Measurements from ENCODE around the gene USF1. TPM values are rescaled to one million over a fixed set of nuclear protein-coding genes. Genes with fewer than 3 reads are reported as not detected.
A peak's percentile ranks its signal among the peaks of the same experiment; 100 is the strongest.

Gene USF1
- total RNA-seq, 1 experiment from 2014 or later: 57.9 TPM

DNA sequence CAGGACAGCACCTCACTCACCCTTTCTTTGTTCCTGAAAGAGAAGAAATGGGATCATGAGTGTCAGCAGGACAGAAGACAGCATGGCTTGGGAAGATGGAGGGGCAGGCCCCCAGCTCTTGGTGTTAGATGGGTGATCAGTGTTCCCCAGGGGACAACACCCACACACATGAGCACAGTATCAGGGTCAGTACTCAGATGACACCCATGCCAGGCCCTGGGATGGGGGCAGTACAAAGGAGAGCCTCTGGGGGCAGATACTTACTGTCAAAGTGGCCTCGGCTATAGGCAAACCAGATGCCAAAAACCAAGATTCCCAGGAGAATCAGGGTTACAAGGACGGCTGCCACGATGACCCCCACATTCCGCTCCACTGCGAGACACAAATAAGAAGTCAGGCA is 46.4 kb downstream of the USF1 start:
- Histone ChIP-seq H3K4me3 (ENCODE audit: low read depth, low read length, poor library complexity, severe bottlenecking) (no peak overlapping the region), H3K4me1 (ENCODE audit: insufficient read depth, low read length, poor library complexity, severe bottlenecking) (no peaks in the 10 kb centered on the region), H3K36me3 (ENCODE audit: insufficient read depth, low read length, poor library complexity, severe bottlenecking) (no peaks in the 10 kb centered on the region), H3K27me3 (replicated peaks; ENCODE audit: insufficient read depth, low read depth, low read length, poor library complexity) (no peaks in the 10 kb centered on the region), H3K9me3 (ENCODE audit: low read depth, low read length, poor library complexity, severe bottlenecking) (no peaks in the 10 kb centered on the region), H3K27ac (ENCODE audit: low read depth, low read length, poor library complexity, severe bottlenecking) (no peak overlapping the region)
- no peak for TF ChIP-seq EZH2 (IDR thresholded peaks at IDR 0.05; ENCODE audit: borderline replicate concordance, low read depth, low read length, poor library complexity, severe bottlenecking)
- TF ChIP-seq, protein P1, sequence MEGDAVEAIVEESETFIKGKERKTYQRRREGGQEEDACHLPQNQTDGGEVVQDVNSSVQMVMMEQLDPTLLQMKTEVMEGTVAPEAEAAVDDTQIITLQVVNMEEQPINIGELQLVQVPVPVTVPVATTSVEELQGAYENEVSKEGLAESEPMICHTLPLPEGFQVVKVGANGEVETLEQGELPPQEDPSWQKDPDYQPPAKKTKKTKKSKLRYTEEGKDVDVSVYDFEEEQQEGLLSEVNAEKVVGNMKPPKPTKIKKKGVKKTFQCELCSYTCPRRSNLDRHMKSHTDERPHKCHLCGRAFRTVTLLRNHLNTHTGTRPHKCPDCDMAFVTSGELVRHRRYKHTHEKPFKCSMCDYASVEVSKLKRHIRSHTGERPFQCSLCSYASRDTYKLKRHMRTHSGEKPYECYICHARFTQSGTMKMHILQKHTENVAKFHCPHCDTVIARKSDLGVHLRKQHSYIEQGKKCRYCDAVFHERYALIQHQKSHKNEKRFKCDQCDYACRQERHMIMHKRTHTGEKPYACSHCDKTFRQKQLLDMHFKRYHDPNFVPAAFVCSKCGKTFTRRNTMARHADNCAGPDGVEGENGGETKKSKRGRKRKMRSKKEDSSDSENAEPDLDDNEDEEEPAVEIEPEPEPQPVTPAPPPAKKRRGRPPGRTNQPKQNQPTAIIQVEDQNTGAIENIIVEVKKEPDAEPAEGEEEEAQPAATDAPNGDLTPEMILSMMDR (conservative IDR thresholded peaks at IDR 0.05; ENCODE audit: low read depth, low read length): no peak
- ChIA-PET CTCF (no interaction called here), POLR2A (ENCODE audit: low non-redundant PET) (no interaction called here)
- DNase-seq (ENCODE audit: low spot score): no peak
- BruUV-seq (replicated peaks): no TSS peak
- intact Hi-C loops (cut with micrococcal nuclease; ENCODE audit: unreplicated experiment): loop anchor here (10.0 kb wide), 1 partner anchor 375 kb away; no protein-coding TSS in a partner anchor

DNA sequence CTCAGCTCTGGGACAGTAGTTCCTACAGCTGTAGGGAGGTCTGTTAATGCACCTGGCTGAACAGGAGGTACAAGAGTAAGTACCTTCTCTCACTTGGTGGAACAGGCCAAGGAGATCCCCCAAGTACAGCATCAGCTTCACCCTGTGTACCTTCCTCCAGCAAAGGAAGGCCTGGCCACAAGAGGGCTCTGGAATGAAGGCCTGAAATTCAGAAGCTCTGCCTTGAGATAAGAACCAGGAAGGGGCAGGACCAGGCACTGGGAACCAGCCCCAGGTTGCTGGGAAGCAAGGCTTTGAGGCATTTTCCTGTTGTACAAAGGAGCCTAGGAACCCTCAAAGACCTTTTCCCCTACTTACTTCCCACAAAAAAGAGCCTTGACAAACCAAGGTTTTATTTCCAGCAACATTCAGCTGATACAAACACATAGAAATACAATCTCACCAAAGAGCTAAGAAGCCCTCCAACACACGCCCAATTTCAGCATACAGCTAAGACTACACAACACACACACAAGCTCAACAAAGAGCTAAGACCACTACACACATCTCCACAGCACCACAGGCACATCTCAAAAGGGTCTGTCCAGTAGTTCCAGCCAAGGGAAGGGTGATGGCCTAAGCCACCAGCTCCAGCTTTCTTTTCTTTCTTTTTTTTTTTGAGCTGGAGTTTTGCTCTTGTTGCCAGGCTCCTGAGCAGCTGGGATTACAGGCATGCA is 48.3 kb downstream of the USF1 start:
- H3K4me3 ChIP-seq (ENCODE audit: low read depth, low read length, poor library complexity, severe bottlenecking): no peak overlapping the region
- DNase-seq (ENCODE audit: low spot score): peak; percentile 70
- TF ChIP-seq, protein P1 (conservative IDR thresholded peaks at IDR 0.05; ENCODE audit: low read depth, low read length): peak; percentile 67
- TF ChIP-seq EZH2 (IDR thresholded peaks at IDR 0.05; ENCODE audit: borderline replicate concordance, low read depth, low read length, poor library complexity, severe bottlenecking): no peak
- intact Hi-C loops (cut with micrococcal nuclease; ENCODE audit: unreplicated experiment): loop anchor here (1.0 to 10.0 kb wide), 3 partner anchors 100 to 377 kb away; no protein-coding TSS in a partner anchor
- no TSS peak for BruUV-seq (replicated peaks)
- CTCF ChIA-PET: interaction anchor here (0.5 to 1.2 kb wide), 9 partner anchors 9 to 679 kb away, joined by 3 to 17 read pairs (median 4); partner anchors contain the start of gene KLHDC9
- H3K27me3 ChIP-seq (replicated peaks; ENCODE audit: insufficient read depth, low read depth, low read length, poor library complexity): no peaks in the 10 kb centered on the region
- no peaks in the 10 kb centered on the region for H3K9me3 ChIP-seq (ENCODE audit: low read depth, low read length, poor library complexity, severe bottlenecking)
- POLR2A ChIA-PET (ENCODE audit: low non-redundant PET): no interaction called here
- H3K36me3 ChIP-seq (ENCODE audit: insufficient read depth, low read length, poor library complexity, severe bottlenecking): no peaks in the 10 kb centered on the region
- H3K4me1 ChIP-seq (ENCODE audit: insufficient read depth, low read length, poor library complexity, severe bottlenecking): no peaks in the 10 kb centered on the region
- H3K27ac ChIP-seq (ENCODE audit: low read depth, low read length, poor library complexity, severe bottlenecking): no peak overlapping the region

DNA sequence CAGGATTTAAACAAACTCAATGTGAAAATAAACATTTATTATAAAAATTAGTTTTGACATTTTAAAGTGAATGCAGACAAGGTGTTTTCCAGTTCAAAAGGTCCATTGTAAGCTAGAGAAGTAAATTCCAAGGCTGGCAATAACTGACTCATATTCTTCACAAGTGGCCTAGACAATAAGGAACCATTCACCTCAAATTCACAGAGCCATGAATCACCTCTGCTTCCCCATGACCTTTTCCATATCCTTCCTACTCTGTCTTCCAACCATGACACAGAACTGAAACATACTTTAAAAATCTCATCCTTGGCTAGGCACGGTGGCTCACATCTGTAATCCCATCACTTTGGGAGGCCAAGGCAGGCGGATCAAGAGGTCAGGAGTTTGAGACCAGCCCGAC is 49.6 kb downstream of the USF1 start:
- Histone ChIP-seq H3K4me3 (ENCODE audit: low read depth, low read length, poor library complexity, severe bottlenecking) (no peak overlapping the region), H3K4me1 (ENCODE audit: insufficient read depth, low read length, poor library complexity, severe bottlenecking) (no peaks in the 10 kb centered on the region), H3K27ac (ENCODE audit: low read depth, low read length, poor library complexity, severe bottlenecking) (no peak overlapping the region), H3K36me3 (ENCODE audit: insufficient read depth, low read length, poor library complexity, severe bottlenecking) (no peaks in the 10 kb centered on the region), H3K9me3 (ENCODE audit: low read depth, low read length, poor library complexity, severe bottlenecking) (no peaks in the 10 kb centered on the region), H3K27me3 (replicated peaks; ENCODE audit: insufficient read depth, low read depth, low read length, poor library complexity) (no peaks in the 10 kb centered on the region)
- DNase-seq (ENCODE audit: low spot score): no peak
- POLR2A ChIA-PET (ENCODE audit: low non-redundant PET): no interaction called here
- TF ChIP-seq, protein P1 (conservative IDR thresholded peaks at IDR 0.05; ENCODE audit: low read depth, low read length): no peak
- TF ChIP-seq EZH2 (IDR thresholded peaks at IDR 0.05; ENCODE audit: borderline replicate concordance, low read depth, low read length, poor library complexity, severe bottlenecking): no peak
- no TSS peak for BruUV-seq (replicated peaks)
- CTCF ChIA-PET: no interaction called here
- intact Hi-C loops (cut with micrococcal nuclease; ENCODE audit: unreplicated experiment): loop anchor here (2.0 to 10.0 kb wide), 2 partner anchors 143 to 379 kb away; no protein-coding TSS in a partner anchor
